Measurements from ENCODE around the gene GATB.

GATB gene

DNA sequence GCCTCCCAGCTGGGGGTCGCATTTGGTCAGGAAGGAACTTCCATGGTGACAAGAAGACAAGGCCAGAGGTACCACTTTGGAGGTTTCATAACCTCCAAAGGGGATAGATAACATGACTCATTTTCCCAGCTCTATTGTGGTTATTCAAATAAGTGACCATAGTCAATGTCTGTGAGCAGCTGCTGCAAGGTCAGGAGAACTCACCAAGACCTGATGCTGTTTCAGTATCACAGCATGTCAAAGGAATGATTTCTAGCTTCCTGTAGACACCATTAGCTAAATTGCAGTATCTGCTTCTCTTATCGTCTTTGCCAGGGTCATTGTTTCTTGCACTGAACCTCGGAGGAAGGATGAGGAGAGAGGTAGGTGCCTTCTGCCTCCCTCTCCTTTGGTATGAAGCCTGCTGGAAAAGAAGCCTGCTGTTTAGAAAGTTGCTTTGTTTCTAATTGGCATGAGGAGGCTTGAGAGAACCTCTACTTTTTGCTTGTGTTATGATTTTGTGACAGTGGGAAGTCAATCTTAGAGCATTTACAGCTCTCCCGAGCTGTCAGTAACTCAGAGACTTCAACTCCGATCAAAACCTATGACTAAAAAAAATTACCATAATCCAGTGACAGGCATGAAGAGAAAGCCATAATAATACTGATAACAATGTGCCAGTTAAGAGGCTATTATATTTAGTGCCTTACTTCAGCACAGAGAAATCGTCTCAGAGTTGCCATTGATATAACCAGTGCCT is 38.0 kb upstream of the GATB start:
- in situ Hi-C loops (cut with HindIII; ENCODE audit: low sequenced_read_pairs), result no loop called here
- peak; percentile 7 for DNase-seq (ENCODE audit: low read depth, low spot score)
- TF ChIP-seq CTCF (IDR thresholded peaks at IDR 0.05; ENCODE audit: low read depth, low read length), result no peak
- H3K4me3 ChIP-seq (ENCODE audit: low read depth, low read length), result no peak overlapping the region

DNA sequence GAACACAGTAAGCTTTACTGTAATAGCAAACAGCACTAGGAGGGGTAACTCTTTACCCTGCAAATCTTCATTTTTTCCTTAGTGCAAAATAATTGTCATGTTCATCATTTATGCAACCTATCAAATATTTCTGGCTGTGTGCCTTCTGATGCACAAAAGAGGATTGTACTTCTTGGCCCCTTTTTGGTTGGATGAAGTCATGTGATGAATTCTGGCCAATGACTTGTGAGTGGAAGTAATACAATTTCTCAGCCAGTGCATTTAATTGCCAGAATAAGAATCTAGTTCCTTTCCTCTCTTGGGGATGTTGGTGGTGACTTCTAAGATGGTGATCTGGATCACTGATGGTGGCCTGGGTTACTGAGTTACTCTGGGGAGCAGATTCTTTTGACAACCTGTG is 37.0 kb upstream of the GATB start:
- no peak for DNase-seq (ENCODE audit: low read depth, low spot score)
- no peak overlapping the region for H3K4me3 ChIP-seq (ENCODE audit: low read depth, low read length)
- no peak for TF ChIP-seq CTCF (IDR thresholded peaks at IDR 0.05; ENCODE audit: low read depth, low read length)
- in situ Hi-C loops (cut with HindIII; ENCODE audit: low sequenced_read_pairs), result no loop called here

GRCh38 chr4:151797131-151797530 is 36.3 kb upstream of the GATB start:
- peak; percentile 13 for DNase-seq (ENCODE audit: low read depth, low spot score)
- H3K4me3 ChIP-seq (ENCODE audit: low read depth, low read length), result no peak overlapping the region
- in situ Hi-C loops (cut with HindIII; ENCODE audit: low sequenced_read_pairs), result no loop called here
- no peak for TF ChIP-seq CTCF (IDR thresholded peaks at IDR 0.05; ENCODE audit: low read depth, low read length)

- in situ Hi-C loops (cut with HindIII; ENCODE audit: low sequenced_read_pairs), result no loop called here
- no peak for TF ChIP-seq CTCF (IDR thresholded peaks at IDR 0.05; ENCODE audit: low read depth, low read length)
- no peak overlapping the region for H3K4me3 ChIP-seq (ENCODE audit: low read depth, low read length)
- DNase-seq (ENCODE audit: low read depth, low spot score), result no peak
Measured at GRCh38 chr4:151796106-151796505, 35.3 kb upstream of the GATB start.

DNA sequence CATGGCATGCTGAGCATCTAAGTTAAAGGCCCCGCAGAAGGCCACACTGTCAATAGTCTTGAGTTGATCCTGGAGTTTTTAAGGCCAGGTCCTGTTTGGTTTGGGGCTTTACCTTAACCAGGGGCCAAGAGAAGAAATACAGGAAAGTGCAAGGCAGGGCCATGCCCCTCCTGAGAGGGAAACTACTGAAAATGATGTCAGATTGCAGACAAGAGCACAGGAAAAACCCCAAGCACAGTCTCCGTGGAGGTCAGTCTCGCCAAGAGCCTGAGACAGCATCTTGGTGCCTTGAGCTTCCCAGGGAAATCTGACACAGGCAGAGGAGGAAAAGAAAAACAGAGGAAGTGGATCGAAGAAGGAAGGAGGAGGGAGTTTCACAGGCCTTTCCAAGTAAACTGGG is 32.2 kb upstream of the GATB start:
- no peak for DNase-seq (ENCODE audit: low read depth, low spot score)
- in situ Hi-C loops (cut with HindIII; ENCODE audit: low sequenced_read_pairs), result no loop called here
- H3K4me3 ChIP-seq (ENCODE audit: low read depth, low read length), result no peak overlapping the region
- TF ChIP-seq CTCF (IDR thresholded peaks at IDR 0.05; ENCODE audit: low read depth, low read length), result no peak

- no peak overlapping the region for H3K4me3 ChIP-seq (ENCODE audit: low read depth, low read length)
- in situ Hi-C loops (cut with HindIII; ENCODE audit: low sequenced_read_pairs), result no loop called here
- DNase-seq (ENCODE audit: low read depth, low spot score), result no peak
- no peak for TF ChIP-seq CTCF (IDR thresholded peaks at IDR 0.05; ENCODE audit: low read depth, low read length)
Measured at GRCh38 chr4:151792530-151792929, 31.7 kb upstream of the GATB start.
